Adrenal gland (tissue), 12 donors: ENCODE data around the gene SLC25A45. TPM values are rescaled to one million over a fixed set of nuclear protein-coding genes. Genes with fewer than 3 reads are reported as not detected.

ENCODE experiments used
- DNase-seq, 7 donors: peaks; one replicate each; pipeline ENCODE4 v3.0.0-alpha.2; 2019 to 2020
- H3K27ac ChIP-seq, 5 donors: fragments of 200-600 bp; sonication (generic) in 4 of 5; 1 replicate in 3 of 5; 2 replicates in 2 of 5; pipeline versions ENCODE4 v1.5.1 to v1.8.0; 2016 to 2020; ENCODE audit warnings: mild to moderate bottlenecking in 1 of 5
- H3K27me3 ChIP-seq: fragments of 200-600 bp; 2 replicates; pipeline ENCODE4 v1.8.0; 2021
- H3K36me3 ChIP-seq, 2 donors: fragments of 200-600 bp; replicated peaks in 1 of 2; 1 replicate in 1 of 2; 2 replicates in 1 of 2; pipeline versions ENCODE4 v1.5.1 to v1.8.0; 2018 to 2022
- H3K4me1 ChIP-seq, 2 donors: fragments of 200-600 bp; replicated peaks in 1 of 2; 1 replicate in 1 of 2; 2 replicates in 1 of 2; pipeline versions ENCODE4 v1.5.1 to v1.8.0; 2018 to 2021
- H3K4me3 ChIP-seq, 4 donors: fragments of 200-600 bp; sonication (generic) in 3 of 4; one replicate each; pipeline ENCODE4 v1.5.1; 2016 to 2018
- H3K9me3 ChIP-seq, 3 donors: fragments of 200-600 bp; sonication (generic) in 1 of 3; replicated peaks in 1 of 3; 1 replicate in 2 of 3; 2 replicates in 1 of 3; pipeline versions ENCODE4 v1.5.1 to v1.8.0; 2016 to 2021
- POLR2A ChIP-seq, 2 donors: fragments of 450-650 bp; IDR thresholded peaks; one replicate each; pipeline ENCODE4 v1.6.1; 2017; ENCODE audit warnings: antibody characterized with exemption in 2 of 2, mild to moderate bottlenecking in 2 of 2, moderate library complexity in 1 of 2
- WGBS, 4 donors: extraction: QIAGEN DNeasy Blood & Tissue Kit in 2 of 4; methylation state at CpG; one replicate each; pipeline versions ENCODE4 v1.1.5 to v1.1.7; 2013 to 2017; 5-methylcytosine and 5-hydroxymethylcytosine counted together
- intact Hi-C, 2 donors: fragments of 100-400 bp; cut with DNase I; formaldehyde crosslinking; loops; one replicate each; pipeline versions ENCODE4 v1.14.1 to v1.15.0; 2022 to 2023
- polyA plus RNA-seq, 3 donors: library from polyadenylated mRNA; stranded (reverse); fragments of 200-250 nt in 2 of 3; fragments of 350-450 nt in 1 of 3; fragmentation: Illumina TruSeq in 1 of 3; extraction: RNeasy Lipid Tissue Mini Kit (QIAGEN cat#74804) in 1 of 3; gene quantifications; one replicate each; pipeline ENCODE4 v1.2.3, GENCODE V29; 2013 to 2014
- total RNA-seq, 9 donors: library from RNA; depleted of rRNA in 4 of 9; stranded (reverse); fragments of >200 nt in 4 of 9; fragments of 120-200 nt in 1 of 9; fragmentation: NEBNext Ultra II Directional in 1 of 9; extraction: Animal tissue kit (Norgen Biotek cat#: 25700) in 1 of 9; gene quantifications; one replicate each; pipeline versions ENCODE4 v1.1.0 to v1.2.4, GENCODE V29; 2013 to 2023
- TF ChIP-seq, protein P1 (sequence below), 6 experiments: fragments of 450-650 bp in 4 of 6; fragments of 200-600 bp in 2 of 6; sonication (generic) in 1 of 6; IDR thresholded peaks; 1 replicate in 5 of 6; 2 replicates in 1 of 6; pipeline versions ENCODE4 v1.5.1 to v1.8.0; 2016 to 2021; ENCODE audit warnings: antibody characterized with exemption in 6 of 6, mild to moderate bottlenecking in 2 of 6, moderate library complexity in 1 of 6
- donor health status: healthy with polysubstance abuse.
- donor health status: Bipolar disorder and iron deficiency.
- donor health status: DM: yes; HTN: yes; CAD: no.
- donor health status: DM: no; HTN: no; CAD: no.
- donor health status: DM: no; HTN: no; CAD: no.
- donor health status: DM: yes; HTN: yes; CAD: no.

SLC25A45 gene
- total and polyA plus RNA-seq, 12 donors: 1.1 to 21.0 (median 6.7) TPM

DNA sequence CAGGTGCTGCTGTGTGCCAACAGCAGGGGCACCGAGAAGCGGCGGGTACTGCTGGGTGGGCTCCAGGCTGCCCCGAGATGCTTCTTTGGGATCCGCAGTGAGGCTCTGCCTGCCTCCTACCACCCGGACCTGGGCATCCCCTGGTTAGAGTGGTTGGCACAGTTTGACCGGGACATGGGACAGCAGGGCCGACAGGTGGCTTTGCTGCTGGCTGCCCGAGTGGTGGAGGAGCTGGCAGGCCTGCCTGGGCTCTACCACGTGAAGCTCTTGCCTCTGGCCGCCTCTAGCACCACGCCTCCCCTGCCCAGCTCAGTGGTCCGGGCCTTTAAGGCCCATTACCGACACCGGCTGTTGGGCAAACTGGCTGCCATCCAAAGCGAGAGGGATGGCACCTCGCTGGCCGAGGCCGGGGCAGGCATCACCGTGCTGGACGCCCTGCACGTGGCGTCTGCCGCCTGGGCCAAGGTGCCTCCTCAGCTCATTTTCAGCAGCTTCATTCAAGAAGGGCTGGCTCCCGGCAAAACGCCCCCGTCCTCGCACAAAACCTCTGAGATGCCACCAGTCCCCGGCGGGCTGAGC lies 26.0 kb downstream of the SLC25A45 start:
- 90 to 98% (median 91%) methylated on average over 11 to 30 of the region's 30 CpGs for WGBS, 4 donors
- Histone ChIP-seq H3K36me3 (peaks cover 0 to 14% of the 10 kb centered on the region in 2 donors), H3K9me3 (no peaks in the 10 kb centered on the region), H3K4me3 (no peak overlapping the region), H3K27ac (no peak overlapping the region), H3K27me3 (no peaks in the 10 kb centered on the region), H3K4me1 (peaks cover 17 to 22% of the 10 kb centered on the region in 2 donors)
- intact Hi-C loops: loop anchor here in 1 of 2 donors (5.0 kb wide), 1 partner anchor 156 kb away; no protein-coding TSS in a partner anchor
- no peak for DNase-seq
- TF ChIP-seq POLR2A (IDR thresholded peaks at IDR 0.05): no peak
- TF ChIP-seq, protein P1, sequence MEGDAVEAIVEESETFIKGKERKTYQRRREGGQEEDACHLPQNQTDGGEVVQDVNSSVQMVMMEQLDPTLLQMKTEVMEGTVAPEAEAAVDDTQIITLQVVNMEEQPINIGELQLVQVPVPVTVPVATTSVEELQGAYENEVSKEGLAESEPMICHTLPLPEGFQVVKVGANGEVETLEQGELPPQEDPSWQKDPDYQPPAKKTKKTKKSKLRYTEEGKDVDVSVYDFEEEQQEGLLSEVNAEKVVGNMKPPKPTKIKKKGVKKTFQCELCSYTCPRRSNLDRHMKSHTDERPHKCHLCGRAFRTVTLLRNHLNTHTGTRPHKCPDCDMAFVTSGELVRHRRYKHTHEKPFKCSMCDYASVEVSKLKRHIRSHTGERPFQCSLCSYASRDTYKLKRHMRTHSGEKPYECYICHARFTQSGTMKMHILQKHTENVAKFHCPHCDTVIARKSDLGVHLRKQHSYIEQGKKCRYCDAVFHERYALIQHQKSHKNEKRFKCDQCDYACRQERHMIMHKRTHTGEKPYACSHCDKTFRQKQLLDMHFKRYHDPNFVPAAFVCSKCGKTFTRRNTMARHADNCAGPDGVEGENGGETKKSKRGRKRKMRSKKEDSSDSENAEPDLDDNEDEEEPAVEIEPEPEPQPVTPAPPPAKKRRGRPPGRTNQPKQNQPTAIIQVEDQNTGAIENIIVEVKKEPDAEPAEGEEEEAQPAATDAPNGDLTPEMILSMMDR (IDR thresholded peaks at IDR 0.05): no peak

DNA sequence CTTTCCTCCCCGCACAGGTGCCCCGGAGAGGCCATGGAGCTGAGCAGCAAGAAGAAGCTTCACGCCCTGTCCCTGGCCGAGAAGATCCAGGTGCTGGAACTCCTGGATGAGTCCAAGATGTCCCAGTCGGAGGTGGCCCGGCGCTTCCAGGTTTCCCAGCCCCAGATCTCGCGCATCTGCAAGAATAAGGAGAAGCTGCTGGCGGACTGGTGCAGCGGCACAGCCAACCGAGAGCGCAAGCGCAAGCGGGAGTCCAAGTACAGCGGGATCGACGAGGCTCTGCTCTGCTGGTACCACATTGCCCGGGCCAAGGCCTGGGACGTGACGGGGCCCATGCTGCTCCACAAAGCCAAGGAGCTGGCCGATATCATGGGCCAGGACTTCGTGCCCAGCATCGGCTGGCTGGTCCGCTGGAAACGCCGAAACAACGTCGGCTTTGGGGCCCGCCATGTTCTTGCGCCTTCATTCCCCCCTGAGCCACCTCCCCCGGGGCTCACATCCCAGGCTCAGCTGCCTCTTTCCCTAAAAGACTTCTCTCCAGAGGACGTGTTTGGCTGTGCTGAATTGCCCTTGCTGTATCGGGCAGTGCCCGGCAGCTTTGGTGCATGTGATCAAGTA lies 26.6 kb downstream of the SLC25A45 start:
- H3K27me3 ChIP-seq: no peaks in the 10 kb centered on the region
- intact Hi-C loops: loop anchor here in 1 of 2 donors (5.0 kb wide), 1 partner anchor 156 kb away; no protein-coding TSS in a partner anchor
- H3K9me3 ChIP-seq: no peaks in the 10 kb centered on the region
- 40 to 55% (median 42%) methylated on average over 14 to 35 of the region's 35 CpGs for WGBS, 4 donors
- peak in 6 of 7 donors; percentile 47 to 80 (median 59) for DNase-seq
- TF ChIP-seq POLR2A (IDR thresholded peaks at IDR 0.05): no peak
- TF ChIP-seq, protein P1 (IDR thresholded peaks at IDR 0.05): no peak
- peaks cover 0 to 20% of the 10 kb centered on the region in 2 donors for H3K36me3 ChIP-seq
- peak overlapping the region in 1 of 5 donors; percentile 52 for H3K27ac ChIP-seq
- peak overlapping the region in 2 of 4 donors; percentile 41 to 79 for H3K4me3 ChIP-seq
- H3K4me1 ChIP-seq: peaks cover 17 to 22% of the 10 kb centered on the region in 2 donors

DNA sequence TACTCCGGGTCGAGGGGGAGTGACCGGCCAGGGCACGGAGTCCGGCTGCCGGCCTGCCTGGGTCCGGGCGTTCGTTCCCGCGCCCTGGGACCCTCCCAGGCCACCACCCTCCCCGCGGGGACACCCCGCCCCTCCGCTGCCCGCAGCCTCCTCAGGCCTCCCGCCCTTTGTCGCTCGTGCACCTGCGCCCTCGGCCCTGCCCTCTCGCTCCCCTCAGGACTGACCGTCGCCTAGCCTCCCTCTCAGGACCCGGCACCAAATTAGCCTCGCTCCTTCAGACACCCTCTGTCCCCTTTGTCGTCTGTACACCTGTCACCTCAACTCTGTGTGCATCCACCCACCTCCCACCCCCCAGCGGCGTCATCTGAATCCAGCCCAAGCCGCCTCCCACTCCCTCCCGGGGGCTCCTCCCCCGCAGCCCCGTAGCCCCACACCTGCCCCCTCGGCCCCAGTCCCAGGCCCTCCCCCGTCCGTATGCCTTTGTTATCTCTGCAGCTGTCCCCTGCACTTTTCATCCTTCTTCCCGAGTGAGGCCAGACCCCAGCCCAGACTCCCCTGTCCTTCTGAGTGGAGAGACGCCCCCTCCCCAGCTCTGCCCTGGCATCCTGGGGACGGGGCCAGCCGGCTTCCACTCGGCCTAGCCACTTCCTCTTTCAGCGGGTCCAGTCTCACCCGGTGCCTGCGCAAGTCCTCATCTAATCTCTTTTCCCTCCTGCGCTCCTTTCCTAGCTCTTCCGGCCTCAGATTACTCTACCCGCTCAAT lies 27.3 kb downstream of the SLC25A45 start:
- peaks cover 17 to 22% of the 10 kb centered on the region in 2 donors for H3K4me1 ChIP-seq
- H3K27me3 ChIP-seq: no peaks in the 10 kb centered on the region
- intact Hi-C loops: loop anchor here in 1 of 2 donors (5.0 kb wide), 1 partner anchor 157 kb away; no protein-coding TSS in a partner anchor
- peak overlapping the region in 2 of 4 donors; percentile 41 to 79 for H3K4me3 ChIP-seq
- peak overlapping the region in 1 of 5 donors; percentile 52 for H3K27ac ChIP-seq
- H3K9me3 ChIP-seq: no peaks in the 10 kb centered on the region
- 3 to 9% (median 5%) methylated on average over 20 to 47 of the region's 47 CpGs for WGBS, 4 donors
- peaks cover 0 to 27% of the 10 kb centered on the region in 2 donors for H3K36me3 ChIP-seq
- peak in 4 of 7 donors; percentile 31 to 68 (median 45) for DNase-seq
- TF ChIP-seq, protein P1 (IDR thresholded peaks at IDR 0.05): no peak
- TF ChIP-seq POLR2A (IDR thresholded peaks at IDR 0.05): no peak
